GM19324 (cell line): ENCODE results near the gene GPX6.
A peak's percentile ranks its signal among the peaks of the same experiment; 100 is the strongest.
"Not testable (repeated sequence)": the region's sequence is repeated elsewhere in the genome, so short reads cannot be mapped to it uniquely, and the experiment has no call there.

Experiments
- ATAC-seq: cut with Tn5 transposase; IDR thresholded peaks from one replicate; pipeline ENCODE4 v1.9.1; 2021; ENCODE audit warnings: mild to moderate bottlenecking, moderate library complexity; ENCODE audit not compliant: unreplicated experiment, low FRiP score

The GPX6 gene, protein sequence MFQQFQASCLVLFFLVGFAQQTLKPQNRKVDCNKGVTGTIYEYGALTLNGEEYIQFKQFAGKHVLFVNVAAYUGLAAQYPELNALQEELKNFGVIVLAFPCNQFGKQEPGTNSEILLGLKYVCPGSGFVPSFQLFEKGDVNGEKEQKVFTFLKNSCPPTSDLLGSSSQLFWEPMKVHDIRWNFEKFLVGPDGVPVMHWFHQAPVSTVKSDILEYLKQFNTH

DNA sequence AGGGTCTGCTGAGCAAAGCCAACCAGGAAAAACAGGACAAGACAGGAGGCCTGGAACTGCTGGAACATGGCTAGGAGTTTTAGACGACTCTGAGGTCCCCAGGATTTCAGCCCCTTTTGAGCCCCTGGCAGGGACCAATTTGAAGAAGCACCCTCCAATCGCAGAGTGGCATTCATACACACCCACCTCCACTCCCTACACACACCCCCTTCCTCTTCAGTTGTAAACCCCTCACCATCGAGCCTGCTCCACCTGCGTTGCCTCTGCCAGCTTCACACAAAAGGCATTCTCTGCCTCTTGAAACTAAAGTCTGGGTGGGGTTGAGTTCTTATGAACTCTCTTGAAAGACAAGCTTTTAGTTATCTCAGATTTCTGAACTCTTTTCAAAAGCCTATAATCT, at the start of gene GPX6:
Gene GPX6 (minus strand): TSS at position 118 of the 400 bp plus-strand sequence. CDS start 50 bp downstream, at position 68.
- ATAC-seq = no peak

DNA sequence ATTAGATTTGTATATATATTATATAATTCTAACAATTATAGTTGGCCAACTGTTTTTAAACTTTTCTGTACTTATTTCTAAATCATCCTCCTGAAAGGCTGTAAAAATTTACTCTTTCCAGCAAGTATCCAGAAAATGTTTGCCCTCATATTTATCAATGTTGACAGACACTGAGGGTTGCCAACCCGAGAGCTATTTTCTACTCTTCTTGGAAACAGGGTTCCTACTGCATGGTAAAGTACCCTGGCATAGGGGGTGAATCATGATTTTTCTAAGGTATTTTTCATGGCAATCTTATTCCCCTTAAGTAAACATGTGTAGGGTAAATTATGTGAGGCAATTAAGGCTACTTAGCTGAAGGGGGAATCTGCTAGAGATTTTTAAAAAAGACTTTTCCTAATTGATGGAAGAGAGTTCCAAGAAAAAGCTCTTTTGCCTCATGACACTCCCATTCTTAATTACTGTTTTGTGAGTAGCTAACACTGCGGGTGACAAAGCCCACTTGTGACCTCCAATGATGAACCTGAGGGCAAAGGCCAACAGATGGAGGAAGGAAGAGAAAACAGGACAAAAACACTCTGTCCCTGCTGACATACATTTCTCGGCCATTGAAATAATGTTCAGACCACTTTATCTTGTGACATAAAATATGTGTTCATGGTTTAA, 48.0 kb upstream of the GPX6 start:
- ATAC-seq = no peak

DNA sequence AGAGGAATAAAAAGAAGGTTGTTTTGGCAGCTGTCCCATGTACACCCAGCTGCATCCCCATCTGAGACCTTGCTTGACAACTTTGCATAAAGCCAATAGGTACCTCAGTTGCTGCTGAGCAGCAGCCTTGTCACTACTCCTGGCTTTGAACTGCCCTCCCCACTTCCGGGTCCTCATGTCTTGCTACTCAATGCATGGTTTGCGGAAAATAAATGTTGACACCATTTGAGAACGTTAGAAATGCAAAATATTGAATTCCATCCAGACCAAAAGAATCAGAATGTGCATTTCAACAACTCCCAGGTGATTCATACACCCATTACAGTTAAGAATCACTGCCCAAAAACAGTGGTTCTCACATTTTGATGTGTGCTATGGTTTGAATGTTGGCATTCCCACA, 43.0 kb upstream of the GPX6 start:
- ATAC-seq = no peak

DNA sequence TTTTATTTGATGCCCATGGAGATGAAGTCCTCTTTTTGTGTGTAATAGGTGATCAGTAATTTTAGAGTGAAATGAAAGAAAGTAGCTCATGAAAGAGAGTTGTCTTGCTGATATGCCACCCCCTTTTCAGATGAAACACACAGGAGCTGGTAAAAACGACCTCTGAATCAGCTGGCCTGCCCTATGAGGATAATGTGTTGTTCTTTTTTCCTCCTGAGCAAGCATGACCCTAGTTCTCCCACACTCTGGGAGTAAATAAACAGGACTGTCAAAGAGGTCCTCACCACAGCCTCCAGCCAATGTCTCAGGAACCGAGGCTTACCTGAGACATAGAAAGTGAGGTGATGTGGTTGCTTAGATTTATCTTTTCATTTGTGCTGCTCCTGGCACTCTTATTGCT, 39.5 kb upstream of the GPX6 start:
- ATAC-seq = no peak

DNA sequence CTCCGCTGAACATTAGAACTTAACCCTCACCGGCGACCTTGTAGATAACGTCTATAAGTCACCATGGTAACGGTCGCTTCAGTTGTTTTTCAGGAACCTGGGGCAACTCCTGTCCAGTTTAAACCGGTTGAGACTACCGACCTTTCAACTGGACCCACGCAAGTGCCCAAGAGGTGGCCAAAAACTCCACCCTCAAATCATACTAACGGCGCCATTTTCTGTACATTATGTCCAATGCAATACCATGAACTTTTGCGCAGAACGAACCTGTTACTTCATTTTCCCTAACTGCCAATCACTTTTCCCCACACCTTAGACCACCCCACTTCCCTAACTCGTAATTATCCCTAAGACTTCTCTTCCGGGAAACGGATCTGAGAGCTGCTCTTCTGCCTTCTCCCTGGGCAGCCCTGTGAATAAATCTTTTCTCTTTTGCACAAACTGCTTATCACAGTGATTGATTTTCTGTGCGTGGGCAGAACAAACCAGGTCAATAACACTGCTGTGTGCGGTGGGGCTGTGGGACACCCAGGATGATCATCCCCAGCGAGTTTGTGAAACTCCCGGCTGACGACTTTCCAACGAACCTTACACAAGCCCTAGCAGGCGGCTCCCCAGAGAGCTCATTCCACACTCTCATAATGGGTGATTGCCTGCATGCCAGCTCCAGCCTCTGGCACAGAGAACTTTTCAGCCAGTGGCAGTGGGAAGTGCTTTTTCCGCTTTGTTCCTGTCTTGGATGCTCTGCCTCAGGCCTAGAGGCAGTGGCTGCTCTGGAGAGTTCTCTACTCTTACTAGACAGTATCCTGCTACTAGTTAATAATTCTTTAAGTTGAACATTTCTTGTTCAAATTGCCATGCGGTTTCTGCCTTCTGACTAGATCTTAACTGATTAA, 38.6 kb upstream of the GPX6 start:
- no peak for ATAC-seq

DNA sequence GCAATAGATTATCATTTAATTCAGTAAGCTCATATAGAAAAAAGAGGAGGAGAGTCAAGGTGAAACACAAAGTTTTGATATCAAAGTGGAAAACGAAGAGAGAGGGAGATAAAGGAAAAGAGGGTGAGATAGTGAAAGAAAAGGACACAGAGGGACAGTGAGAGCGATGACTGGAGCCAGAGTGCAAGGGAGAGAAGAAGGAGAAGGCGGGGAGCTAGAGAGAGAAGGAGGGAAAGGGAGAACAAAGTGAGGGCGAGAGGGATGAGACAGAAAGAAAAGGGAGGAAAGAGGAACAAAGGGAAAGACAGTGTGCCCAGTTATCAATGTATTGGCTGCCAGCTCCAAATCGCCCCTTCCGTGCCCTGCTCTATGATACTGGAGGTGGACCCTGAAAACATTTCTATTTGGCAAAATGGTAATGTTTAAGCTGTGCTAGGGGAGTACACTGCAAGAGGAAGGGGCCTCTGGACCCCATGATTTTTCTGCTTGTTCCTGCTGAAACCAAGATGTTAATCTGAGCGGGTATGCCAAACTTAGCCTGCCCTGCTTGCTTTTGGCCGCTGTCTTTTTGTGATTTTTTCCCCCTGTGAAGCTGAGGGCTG, 37.9 kb upstream of the GPX6 start:
- ATAC-seq = no peak

DNA sequence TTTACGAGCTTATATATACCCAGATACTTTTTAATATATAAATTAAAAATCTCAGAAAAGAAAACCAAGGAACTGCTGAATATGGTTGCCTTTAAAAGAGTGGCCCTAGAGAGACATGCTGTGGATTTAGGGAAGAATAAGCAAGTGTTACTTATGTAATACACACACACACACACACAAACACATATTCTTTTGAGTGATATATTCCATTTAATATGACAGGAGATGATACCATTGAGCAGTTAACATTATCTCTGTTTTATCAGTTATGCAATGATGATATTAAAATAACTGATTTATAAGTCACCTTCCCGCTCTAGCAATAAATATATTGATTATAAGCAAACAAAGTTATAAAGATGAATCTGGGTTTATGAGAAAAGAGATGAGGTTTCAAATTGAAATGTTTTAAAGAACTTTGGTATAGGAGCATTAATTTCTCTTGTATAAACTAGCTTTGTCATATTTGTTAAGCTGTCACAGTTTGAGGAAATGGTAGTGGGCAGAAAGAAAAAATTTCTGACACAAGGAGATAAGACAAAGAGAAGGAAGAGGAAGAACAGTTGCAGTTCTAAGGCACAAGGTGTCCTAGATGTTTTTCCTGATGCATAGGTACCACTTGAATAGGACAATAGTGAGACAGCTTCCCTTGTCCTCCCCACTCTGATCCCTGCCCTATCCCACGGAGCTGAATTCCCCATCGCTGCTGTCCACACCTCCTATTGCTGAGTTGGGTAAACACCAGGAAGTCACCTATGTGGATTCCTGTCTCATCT, 36.5 kb upstream of the GPX6 start:
- no peak for ATAC-seq

DNA sequence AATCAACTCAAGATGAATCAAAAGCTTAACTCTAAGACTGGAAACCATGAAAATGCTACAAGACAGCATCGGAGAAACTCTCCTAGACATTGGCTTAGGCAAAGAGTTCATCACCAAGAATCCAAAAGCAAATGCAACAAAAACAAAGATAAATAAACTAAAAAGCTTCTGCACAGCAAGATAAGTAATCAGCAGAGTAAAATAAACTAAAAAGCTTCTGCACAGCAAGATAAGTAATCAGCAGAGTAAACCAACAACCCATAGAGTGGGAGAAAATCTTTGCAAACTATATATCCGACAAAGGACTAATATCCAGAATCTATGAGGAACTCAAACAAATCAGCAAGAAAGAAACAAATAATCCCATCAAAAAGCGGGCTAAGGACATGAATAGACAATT, 31.4 kb upstream of the GPX6 start:
- ATAC-seq = not testable (repeated sequence)

DNA sequence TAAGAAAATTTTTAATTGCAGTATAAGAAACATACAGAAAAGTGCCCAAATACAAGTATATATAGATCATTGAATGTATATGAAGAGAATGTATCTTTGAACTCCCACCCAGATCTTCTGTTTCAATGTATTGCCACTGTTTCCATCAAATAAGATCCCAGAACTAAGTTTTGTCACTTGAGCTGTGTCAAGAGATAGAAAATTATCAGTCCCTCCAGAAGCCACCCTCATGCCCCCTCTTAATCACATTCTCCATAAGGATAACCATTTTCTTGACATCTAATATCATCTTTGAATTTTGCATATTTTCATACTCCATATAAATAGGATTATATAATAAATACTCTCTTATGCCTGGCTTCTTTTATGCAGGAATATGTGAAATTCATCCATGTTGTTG, 30.4 kb upstream of the GPX6 start:
- no peak for ATAC-seq

DNA sequence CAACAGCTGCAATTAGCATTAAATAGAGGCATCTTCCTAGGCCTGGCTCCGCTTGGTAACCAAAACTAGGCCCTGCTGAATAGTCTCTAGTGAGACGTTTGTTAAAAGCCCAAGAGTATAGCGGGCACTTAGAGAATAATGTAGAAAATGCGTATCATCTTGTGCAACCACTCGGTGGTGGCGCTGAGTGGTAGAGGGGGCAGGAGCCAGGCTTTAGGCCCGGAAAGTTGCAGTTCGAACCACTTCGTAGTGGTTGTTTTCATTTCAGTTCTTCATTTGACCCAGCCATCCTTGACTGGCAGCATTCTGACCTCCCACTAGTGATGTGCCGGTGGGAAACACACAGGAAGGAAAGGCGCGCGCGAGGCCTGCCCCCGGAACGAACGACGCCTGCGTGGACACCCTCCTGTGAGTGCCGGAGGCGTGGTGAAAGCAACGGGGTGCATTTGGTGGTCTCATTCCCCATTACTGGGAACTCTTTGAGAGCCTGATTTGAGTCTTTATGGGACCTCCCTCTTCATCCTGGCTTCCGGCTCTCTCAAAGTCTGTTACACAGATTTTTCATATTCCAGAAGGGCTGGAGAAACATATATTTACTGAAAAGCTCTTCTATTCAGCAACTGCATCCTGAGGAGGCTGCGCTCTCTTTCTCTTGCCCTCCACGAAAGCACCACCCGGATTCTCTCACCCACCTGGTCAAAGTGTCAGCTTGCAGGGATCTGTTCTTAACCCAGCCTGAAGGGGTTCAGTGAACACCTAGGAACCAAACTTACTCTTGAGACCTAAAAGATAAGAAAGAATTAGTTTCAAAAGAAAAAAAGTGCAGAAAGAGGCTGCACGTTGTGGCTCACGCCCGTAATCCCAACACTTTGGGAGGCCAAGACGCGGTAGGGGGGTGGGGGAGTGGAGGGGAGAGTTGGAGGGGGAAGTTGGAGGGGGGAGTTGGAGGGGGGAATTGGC, 28.3 kb upstream of the GPX6 start:
- ATAC-seq = no peak

DNA sequence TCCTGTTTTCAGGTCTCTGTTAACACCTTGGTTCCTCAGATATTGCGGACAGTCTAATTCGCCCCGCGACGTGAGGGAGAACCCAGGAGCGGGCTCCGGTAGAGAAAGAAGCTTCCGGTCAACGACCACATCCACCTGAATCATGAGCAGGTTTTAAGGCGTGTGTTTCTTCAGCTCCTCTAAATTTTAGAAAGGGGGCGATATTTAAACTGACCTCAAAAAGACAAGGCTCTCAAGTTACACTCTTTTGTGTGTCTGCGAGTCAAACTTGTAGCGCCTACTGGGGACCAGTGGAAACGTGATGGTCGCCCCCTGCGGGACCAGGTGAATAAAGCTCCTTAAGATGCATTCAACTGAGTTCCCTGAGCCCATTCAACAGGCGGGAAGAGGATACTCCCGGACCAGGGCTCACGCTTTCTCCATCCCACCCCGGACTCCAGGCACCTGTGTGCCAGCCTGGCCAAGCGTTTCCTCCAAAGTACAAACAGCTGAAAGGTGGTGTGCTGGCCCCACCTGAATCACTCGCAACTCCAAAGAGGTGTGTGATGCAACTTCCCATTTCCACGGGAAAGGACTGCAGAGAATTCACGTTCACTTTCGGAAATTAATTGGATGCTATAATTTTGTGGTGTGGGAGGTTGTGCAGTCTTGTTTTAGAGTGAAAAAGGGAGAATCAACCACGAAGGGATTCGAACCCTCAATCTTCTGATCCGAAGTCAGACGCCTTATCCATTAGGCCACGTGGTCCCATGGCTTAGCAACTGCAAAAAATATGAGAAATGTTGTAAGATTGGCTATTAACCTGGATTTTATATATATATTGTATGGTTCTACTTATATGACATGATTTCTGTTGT, 27.1 kb upstream of the GPX6 start:
- ATAC-seq = peak; percentile 74

DNA sequence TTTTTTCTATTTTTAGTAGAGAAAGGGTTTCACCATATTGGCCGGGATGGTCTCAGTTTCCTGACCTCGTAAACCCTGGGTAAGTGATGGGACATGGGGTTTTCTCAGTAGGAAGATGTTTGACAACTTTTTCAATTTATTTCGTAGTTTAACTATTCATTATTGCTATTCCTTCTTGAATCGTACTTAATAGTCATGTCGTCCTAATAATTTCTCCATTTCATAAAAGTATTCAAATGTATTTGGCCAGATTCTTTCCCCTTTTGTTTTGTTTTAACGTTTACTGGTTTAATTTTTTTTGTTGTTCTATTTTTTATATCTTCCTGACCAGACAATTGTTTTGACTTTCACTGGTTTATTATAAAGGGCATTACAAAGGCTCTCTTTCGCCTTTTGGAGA, 26.4 kb upstream of the GPX6 start:
- ATAC-seq = no peak

DNA sequence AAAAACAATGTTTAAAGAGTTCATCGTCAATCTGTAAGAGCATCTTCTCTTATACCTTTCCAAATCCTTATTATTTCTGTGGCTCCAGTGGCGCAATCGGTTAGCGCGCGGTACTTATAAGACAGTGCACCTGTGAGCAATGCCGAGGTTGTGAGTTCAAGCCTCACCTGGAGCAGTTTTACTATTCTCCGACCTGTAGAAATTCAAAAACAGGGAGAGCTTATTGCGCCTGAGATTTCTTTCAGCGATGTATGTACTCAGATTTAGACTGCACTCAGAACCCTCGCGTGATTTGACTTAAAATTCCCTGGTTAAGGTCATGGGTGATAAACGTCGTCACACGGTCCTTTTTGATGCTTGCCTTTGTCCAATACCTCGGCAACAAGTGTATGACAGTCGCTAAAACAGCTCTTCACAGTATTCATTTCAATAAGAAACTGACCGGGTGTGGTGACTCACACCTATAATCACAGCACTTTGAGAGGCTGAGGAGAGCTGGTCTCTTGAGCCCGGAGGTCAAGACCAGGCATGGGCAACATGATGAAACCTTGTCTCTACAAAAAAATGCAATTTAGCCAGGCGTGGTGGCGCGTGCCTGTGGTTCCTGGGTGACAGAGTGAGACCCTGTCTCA, 22.0 kb upstream of the GPX6 start:
- no peak for ATAC-seq

DNA sequence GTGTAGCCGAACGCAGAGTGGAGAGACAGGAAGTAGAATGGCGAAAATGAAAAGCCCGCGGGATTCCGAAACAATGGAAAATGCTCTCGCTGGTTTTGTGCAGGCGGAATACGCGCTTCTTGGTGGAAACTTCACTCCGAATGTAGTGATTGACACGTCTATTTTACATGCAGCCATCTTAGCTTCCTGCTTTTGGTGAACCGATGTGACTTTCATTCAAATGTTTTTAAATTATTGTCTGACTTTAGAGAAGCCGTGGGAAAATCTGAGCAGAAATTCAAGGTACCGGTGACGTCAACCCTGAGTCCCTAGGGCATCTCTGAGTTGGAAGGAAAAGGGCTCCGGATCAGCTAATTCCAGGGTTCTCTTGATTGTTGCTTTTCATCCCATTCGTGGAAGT, 21.5 kb upstream of the GPX6 start:
- no peak for ATAC-seq

DNA sequence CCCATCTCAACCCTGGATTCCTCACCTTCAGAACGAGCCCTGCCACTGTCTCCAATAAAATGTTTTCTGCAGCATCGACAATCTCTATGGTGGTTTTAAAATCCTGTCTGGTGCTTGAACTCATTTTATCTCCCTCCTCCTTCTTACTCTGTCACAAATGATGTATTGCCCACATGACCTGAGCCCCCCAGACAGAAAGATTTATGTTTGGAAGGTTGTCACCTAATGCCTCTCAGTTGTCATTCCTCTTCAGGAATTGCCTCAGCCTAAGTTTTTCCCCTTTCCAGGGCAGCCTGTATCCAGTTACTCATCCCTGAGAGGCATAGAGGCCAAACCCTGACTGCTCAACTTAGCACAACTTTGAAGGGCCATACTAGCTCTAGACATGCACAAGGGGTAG, 19.3 kb upstream of the GPX6 start:
- no peak for ATAC-seq

DNA sequence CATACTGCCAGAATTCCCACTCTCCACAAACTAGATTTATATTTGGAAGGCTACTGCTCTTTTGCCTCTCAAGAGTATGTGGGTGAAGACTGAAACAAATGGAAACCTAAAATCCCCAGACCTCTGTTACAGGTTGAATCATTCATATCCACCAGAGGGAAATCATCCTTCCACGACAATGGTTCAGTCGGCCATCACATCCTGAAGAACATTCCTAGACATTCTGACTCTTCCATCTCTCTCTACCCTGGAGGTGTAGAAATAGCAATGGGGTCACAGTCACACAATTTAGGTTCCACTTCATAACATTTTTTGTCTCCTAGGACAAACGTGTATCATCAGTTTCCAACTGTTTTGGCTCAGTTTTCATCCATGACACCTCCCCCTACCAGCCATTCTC, 18.7 kb upstream of the GPX6 start:
- no peak for ATAC-seq

DNA sequence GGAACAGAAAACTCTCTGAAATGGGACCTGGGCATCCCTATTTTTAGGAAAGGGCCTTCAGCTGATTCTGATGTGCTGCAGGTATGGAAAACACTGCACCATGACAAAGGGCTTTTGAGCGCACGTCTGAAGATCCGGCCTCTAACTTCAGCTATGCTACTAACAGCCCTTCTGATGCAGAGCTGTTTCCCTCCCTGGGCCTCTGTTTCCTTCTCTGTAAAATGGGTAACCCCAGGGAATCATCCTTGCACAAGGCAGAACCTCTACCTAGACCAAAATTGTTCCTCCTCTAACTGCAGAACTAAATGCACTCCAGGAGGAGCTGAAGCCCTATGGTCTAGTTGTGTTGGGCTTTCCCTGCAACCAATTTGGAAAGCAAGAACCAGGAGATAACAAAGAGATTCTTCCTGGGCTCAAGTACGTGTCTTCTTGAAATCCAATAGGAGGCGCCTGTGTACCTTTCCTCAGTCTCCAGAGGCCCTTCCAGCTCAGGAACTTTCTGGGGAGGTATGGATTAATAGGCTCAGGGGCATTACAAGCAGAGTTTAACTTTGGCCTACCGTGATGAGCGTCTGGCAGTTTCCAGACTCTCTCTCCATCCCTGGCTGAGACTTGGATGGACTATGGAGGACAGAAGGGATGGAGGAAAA, 16.0 kb upstream of the GPX6 start:
- no peak for ATAC-seq
